CD4-positive, alpha-beta T cell treated with Interleukin-6 at 100 ng/mL for 8 hours (primary cell): Measurements from ENCODE around the gene APH1B.

ENCODE experiments used
- DNase-seq: peaks from one replicate; pipeline ENCODE4 v3.0.0-alpha.2; 2020; ENCODE audit warnings: mixed read lengths, low spot score

The APH1B gene

DNA sequence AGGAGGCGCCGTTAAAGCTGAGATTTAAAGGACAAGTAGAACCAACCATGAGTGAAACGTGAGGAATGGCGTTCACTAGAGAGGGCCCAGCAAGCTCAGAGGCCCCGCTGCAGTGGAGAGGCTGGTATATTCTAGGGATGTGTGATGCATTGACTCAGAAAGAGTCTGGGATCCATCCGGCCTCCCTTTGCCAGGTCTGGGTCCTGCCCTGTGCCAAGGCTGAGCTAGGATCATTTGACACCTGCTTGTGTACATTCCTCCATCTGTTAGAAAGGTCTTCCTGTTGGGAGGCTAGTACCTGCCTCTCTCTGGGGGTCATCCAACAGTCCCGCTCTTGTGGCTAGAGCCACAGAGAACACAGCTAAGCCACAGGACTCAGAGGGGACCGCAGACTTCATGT is 75.9 kb downstream of the APH1B start:
- DNase-seq: no peak

DNA sequence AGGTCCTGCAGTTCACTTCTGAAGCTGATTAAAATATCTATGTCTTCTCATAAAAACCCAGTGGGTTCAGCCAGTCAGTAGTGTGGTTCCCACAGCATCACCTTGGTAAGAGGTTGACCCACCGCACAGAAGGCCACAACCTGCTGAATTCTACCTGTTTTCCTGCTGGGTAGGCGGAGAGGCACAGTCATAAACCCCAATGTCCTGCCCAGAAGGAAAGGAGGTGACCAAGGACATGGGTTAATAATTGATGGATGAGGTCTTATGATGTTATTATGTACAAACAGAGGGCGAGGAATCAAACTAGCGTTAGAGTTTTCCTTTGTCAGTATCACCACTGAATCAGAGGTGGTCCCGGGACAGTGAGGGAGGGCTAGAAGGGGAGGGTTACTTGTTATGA is 76.5 kb downstream of the APH1B start:
- DNase-seq: no peak

GRCh38 chr15:63354821-63355650 is 77.6 kb downstream of the APH1B start:
- no peak for DNase-seq

DNA sequence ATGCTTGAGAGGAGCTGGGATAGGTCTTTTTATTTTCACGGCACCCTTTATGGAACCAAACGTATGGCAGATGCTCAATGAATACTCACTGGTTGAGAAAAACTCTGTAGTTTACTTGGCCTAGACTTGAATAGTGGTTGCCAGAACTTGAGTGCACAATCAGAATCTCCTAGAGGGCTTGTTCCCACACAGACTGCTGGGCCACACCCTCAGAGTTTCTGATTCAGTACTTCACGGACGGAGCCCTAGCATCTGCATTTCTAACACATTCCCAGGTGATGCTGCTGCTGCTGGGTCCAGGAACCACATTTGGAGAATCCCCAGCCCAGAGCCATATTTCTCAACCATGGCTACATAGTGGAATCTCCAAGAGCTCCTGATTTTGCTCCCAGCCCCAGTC is 79.7 kb downstream of the APH1B start:
- no peak for DNase-seq

- DNase-seq: no peak
Observed at GRCh38 chr15:63357731-63358130, 80.3 kb downstream of the APH1B start.

GRCh38 chr15:63358241-63359029 is 81.0 kb downstream of the APH1B start:
- no peak for DNase-seq
